ENCODE measurements around the gene ABR.

The ABR gene

DNA sequence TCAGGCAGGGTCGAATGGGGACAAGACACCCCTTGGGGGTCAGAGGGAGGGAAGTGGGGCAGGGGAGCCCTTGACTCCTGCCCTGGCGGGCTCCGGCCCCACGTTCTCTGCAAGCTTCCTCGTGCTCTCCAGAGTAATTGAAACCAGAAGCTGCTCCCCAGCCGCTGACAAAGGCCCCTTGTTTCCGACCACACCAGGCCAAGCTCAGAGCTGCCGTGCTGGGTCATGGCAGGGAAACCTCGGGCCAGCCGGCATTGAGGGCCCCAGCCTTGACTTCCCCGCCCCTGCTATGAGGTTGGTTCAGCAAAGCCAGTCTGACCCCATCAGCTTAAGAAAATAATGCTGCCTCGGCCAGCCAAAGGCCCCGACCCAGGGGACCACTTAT, 139.6 kb downstream of the ABR start:
- no peak overlapping the region for H2AFZ ChIP-seq (ENCODE audit: low read depth)
- no peak overlapping the region for H3K9ac ChIP-seq
- H4K20me1 ChIP-seq (ENCODE audit: insufficient read depth), result no peaks in the 10 kb centered on the region
- no peak overlapping the region for H3K27ac ChIP-seq
- H3K27me3 ChIP-seq (ENCODE audit: insufficient read depth, low read depth), result no peaks in the 10 kb centered on the region
- H3K79me2 ChIP-seq (ENCODE audit: insufficient read depth, low read depth), result no peaks in the 10 kb centered on the region
- no peaks in the 10 kb centered on the region for H3K4me1 ChIP-seq (ENCODE audit: low read depth, poor library complexity, severe bottlenecking)
- H3K36me3 ChIP-seq (ENCODE audit: insufficient read depth), result no peaks in the 10 kb centered on the region
- no peak overlapping the region for H3K4me3 ChIP-seq (IDR thresholded peaks at IDR 0.05; ENCODE audit: insufficient read depth, low read depth, low read length)
- H3K4me2 ChIP-seq, result no peak overlapping the region
- TF ChIP-seq, protein P1, sequence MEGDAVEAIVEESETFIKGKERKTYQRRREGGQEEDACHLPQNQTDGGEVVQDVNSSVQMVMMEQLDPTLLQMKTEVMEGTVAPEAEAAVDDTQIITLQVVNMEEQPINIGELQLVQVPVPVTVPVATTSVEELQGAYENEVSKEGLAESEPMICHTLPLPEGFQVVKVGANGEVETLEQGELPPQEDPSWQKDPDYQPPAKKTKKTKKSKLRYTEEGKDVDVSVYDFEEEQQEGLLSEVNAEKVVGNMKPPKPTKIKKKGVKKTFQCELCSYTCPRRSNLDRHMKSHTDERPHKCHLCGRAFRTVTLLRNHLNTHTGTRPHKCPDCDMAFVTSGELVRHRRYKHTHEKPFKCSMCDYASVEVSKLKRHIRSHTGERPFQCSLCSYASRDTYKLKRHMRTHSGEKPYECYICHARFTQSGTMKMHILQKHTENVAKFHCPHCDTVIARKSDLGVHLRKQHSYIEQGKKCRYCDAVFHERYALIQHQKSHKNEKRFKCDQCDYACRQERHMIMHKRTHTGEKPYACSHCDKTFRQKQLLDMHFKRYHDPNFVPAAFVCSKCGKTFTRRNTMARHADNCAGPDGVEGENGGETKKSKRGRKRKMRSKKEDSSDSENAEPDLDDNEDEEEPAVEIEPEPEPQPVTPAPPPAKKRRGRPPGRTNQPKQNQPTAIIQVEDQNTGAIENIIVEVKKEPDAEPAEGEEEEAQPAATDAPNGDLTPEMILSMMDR (conservative IDR thresholded peaks at IDR 0.05; ENCODE audit: low read depth, low read length), result no peak

DNA sequence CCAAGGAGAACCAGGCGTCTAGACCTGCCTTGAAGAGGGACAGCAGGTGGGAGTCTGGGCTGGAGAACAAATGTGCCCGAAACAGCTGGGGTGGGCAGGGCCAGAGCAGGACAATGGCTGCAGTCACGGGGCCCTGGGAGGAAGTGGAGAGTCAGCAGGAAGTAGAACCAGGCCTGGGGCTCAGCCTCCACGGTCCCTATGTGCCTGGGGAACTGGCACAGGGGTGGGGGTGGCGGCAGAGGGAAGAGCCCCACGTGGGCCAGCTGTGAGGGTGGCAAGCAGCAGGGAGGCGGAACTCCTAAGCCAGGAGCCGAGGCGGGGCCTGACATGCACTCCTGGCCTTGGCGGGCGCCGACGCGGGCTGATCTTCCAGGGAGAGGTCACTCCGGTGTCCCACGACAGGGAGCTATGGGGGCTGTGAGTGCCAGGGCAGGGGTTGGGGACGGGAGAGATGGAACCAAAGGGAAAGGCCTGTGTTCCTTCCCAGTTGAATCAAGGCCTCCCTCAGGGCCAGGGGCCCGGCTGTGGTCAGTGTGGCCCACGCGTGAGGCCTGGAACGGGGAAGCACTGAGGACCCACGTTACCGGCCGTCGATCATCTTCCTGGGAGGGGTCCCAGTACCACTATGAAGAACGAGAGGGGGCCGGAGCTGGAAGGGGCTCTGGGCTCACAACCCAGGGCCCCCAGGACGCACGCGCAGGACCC, 140.1 kb downstream of the ABR start:
- no peaks in the 10 kb centered on the region for H4K20me1 ChIP-seq (ENCODE audit: insufficient read depth)
- H3K9ac ChIP-seq, result no peak overlapping the region
- no peaks in the 10 kb centered on the region for H3K79me2 ChIP-seq (ENCODE audit: insufficient read depth, low read depth)
- no peaks in the 10 kb centered on the region for H3K27me3 ChIP-seq (ENCODE audit: insufficient read depth, low read depth)
- H2AFZ ChIP-seq (ENCODE audit: low read depth), result no peak overlapping the region
- H3K4me3 ChIP-seq (IDR thresholded peaks at IDR 0.05; ENCODE audit: insufficient read depth, low read depth, low read length), result no peak overlapping the region
- TF ChIP-seq, protein P1 (conservative IDR thresholded peaks at IDR 0.05; ENCODE audit: low read depth, low read length), result no peak
- H3K27ac ChIP-seq, result no peak overlapping the region
- H3K4me2 ChIP-seq, result no peak overlapping the region
- H3K36me3 ChIP-seq (ENCODE audit: insufficient read depth), result no peaks in the 10 kb centered on the region
- no peaks in the 10 kb centered on the region for H3K4me1 ChIP-seq (ENCODE audit: low read depth, poor library complexity, severe bottlenecking)

DNA sequence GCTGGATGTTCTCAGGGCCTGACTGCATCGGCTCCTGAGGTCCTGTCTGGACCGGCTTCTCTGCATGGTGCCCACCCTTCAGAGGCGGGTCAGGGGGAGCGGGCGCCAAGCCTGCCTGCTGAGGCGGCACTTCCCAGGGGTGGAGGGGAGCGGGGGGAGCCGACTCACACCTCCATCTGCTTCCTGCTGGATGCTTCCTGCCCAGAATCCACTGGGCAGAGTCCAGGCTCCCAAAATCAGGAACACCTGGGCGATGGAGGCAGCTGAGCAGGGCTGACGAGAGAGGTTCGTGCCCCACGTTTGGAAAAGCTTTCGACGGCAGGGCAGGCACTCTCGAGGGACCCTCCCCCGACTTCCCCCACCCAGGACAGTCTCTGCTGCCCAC, 140.7 kb downstream of the ABR start:
- Histone ChIP-seq H3K9ac (no peak overlapping the region), H3K27me3 (ENCODE audit: insufficient read depth, low read depth) (no peaks in the 10 kb centered on the region), H3K79me2 (ENCODE audit: insufficient read depth, low read depth) (no peaks in the 10 kb centered on the region), H3K4me3 (IDR thresholded peaks at IDR 0.05; ENCODE audit: insufficient read depth, low read depth, low read length) (no peak overlapping the region), H3K4me1 (ENCODE audit: low read depth, poor library complexity, severe bottlenecking) (no peaks in the 10 kb centered on the region), H3K27ac (no peak overlapping the region), H4K20me1 (ENCODE audit: insufficient read depth) (no peaks in the 10 kb centered on the region), H3K4me2 (no peak overlapping the region), H3K36me3 (ENCODE audit: insufficient read depth) (no peaks in the 10 kb centered on the region), H2AFZ (ENCODE audit: low read depth) (no peak overlapping the region)
- TF ChIP-seq, protein P1 (conservative IDR thresholded peaks at IDR 0.05; ENCODE audit: low read depth, low read length), result no peak

DNA sequence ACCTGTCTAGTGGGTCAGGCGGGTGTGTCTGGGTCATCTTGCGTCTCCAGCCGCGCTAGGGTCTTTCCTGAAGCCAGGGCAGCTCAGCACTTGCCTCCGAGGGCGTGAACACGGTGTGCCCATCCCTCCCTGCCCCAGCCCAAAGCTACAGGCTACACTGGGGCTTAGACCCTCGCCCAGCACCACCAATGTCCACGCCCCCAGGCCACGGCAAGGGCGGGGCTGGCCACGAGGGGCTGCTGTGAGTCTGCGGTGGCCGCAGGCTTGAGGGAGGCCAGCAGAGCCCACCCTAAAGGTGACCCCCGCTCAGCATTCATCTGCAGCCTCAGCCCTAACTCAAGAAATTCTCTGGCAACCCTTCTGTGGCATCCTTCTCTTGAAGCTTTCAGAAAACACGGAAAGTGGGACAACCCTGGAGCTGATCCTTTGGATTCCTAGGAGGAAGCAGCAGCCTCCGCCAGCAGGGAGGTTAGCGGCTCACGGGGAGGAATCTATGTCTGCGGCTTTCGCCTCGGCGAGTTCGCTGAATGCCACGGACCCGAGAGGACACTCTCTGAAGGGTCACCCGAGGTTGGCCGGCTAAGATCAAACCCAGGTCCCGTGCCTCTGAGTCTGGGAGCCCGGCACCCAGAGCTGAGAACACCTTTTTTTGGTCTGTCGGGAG, 141.2 kb downstream of the ABR start:
- Histone ChIP-seq H4K20me1 (ENCODE audit: insufficient read depth) (no peaks in the 10 kb centered on the region), H3K4me1 (ENCODE audit: low read depth, poor library complexity, severe bottlenecking) (no peaks in the 10 kb centered on the region), H3K27ac (no peak overlapping the region), H3K27me3 (ENCODE audit: insufficient read depth, low read depth) (no peaks in the 10 kb centered on the region), H3K79me2 (ENCODE audit: insufficient read depth, low read depth) (no peaks in the 10 kb centered on the region), H3K9ac (no peak overlapping the region), H3K4me3 (IDR thresholded peaks at IDR 0.05; ENCODE audit: insufficient read depth, low read depth, low read length) (no peak overlapping the region), H3K4me2 (no peak overlapping the region), H2AFZ (ENCODE audit: low read depth) (no peak overlapping the region), H3K36me3 (ENCODE audit: insufficient read depth) (no peaks in the 10 kb centered on the region)
- TF ChIP-seq, protein P1 (conservative IDR thresholded peaks at IDR 0.05; ENCODE audit: low read depth, low read length), result no peak
